Stimulated activated CD4-positive, alpha-beta T cell treated with anti-CD3 and anti-CD28 coated beads, Interleukin-2, amount 100 ng/mL, for 48 hours (primary cell): Measurements from ENCODE around the gene SIRPB2.
"Not testable (repeated sequence)": the region's sequence is repeated elsewhere in the genome, so short reads cannot be mapped to it uniquely, and the experiment has no call there.

ENCODE experiments used
- DNase-seq, 2 donors: peaks; one replicate each; pipeline ENCODE4 v3.0.0-alpha.2; 2020

The SIRPB2 gene

DNA sequence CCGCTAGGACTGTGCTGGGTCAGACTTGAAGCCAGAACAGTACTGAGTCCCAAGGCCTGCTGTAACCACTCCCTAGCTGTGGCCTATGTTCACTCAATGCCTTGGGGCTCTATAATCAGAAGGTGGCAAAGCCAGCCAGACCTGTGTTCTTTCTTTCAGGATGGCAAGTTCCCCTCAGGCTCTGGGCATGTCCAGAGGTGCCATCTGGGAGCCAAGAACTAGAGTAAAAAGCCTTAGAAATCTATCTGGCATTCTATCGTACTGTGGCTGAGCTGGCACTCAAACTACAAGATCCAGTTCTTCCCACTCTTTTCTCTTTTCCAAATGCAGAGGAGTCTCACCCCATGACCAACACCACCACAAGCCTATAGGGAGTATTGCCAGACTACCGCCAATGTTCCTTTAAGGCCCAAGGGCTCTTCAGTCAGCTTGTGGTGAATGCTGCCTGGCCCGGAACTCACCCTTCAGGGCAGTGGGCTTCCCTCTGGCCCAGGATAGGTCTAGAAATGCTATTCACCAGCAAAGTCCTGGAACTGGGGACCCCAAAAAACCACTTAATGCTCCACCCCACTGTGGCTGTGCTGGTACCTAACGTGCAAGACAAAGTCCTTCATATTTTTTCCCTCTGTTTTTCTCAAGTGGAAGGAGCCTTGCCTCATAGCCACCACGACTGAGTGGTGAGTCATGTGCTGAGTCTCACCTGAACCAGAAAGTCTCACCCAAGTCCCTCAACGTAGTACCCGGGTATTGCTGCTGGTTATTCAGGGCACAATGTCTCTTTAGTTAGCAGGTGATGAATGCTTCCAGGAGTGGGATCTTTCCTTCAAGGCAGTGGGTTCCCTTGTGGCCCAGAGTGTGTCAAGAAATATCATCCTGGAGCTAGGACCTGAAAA is 8.6 kb upstream of the SIRPB2 start:
- no peak for DNase-seq

- DNase-seq, result not testable (repeated sequence)
These were observed 6.2 kb upstream of the SIRPB2 start for GRCh38 chr20:1497371-1497770.

DNA sequence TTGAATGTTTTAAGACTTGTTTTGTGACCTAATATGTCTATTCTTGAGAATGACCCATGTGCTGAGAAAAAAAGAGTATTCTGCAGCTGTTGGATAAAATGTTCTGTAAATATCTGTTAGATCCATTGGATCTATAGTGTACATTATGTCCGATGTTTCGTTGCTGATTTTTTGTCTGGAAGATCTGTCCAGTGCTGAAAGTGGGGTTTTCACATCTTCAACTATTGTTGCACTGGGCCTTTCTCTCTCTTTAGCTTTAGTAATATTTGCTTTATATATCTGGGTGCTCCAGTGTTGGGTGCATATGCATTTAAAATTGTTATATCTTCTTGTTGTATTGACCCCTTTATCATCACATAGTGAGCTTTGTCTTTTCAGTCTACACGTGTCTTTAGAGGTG is 5.7 kb upstream of the SIRPB2 start:
- no peak for DNase-seq

DNA sequence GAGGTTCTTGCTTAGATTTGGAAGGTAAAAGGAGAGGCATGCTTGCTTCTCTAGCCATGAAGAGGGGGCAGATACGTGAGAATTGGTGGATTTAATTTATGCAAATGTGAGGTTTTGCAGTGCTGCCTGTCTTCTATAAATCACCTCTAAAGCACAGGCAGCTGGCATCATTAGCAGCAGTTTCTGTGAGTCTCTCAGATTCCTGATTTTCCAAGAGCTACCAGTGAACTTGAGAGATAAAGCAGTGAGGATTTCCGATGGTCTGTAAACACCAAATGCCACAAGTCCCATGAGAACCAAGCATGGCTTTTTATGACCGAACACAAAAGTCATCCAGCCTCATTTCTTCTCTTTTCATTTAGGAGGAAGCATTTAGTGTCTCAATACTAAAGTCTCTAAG is 3.2 kb upstream of the SIRPB2 start:
- DNase-seq, result no peak

- no peak for DNase-seq
These were observed 2.3 kb upstream of the SIRPB2 start for GRCh38 chr20:1493536-1493935.

GRCh38 chr20:1491860-1492642 is 831 bp upstream of the SIRPB2 start:
- DNase-seq, result no peak

DNA sequence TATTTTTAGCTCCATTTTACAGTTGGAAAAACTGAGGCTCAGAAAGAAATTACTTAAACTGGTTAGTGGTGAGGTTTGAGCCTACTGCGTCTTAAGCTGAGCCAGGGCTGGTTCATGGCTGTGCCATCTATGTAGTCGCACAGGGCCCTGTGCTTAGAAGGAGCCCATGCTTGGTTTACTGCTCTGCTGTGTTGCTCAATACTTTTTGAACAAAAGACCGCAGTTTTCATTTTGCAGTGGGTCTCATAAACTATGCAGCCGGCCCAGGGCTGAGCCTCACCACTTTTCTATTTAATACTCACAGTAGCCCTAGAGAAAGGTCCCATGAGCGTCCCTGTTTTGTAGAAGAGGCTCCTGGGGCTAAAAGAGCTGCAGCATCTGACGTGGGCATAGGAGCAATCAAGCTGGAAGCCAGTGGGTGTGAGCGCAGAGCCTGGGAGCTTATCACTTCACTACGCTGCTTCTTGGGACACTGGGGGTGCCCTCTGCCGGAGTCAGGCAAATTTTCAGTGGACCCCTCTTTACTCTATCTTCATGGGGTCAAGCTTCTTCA is 501 bp downstream of the SIRPB2 start:
- DNase-seq, result no peak

GRCh38 chr20:1489764-1490436 is 1.3 kb downstream of the SIRPB2 start:
- DNase-seq, result no peak

DNA sequence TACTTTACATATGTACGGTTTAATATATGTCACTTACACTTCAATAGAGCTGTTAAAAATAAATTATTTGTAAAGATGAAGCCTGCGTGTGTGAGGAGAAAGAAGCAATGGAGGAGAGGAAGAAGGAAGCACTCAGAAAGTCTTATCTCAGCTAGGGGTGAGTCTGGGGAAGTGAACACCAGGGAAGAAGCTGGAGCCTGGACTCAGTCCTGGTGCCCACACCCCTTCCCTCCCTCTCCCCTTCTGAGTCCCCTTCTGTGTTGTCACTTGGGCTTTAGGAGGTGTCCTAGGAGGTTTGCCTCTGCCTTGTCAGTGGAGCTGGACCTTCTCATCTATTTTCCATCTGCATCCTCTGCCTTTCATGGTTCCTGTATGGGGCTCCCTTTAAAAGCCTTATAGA is 1.9 kb downstream of the SIRPB2 start:
- no peak for DNase-seq

- no peak for DNase-seq
These were observed 4.7 kb downstream of the SIRPB2 start for GRCh38 chr20:1486566-1486965.

- DNase-seq, result no peak
These were observed 6.6 kb downstream of the SIRPB2 start for GRCh38 chr20:1484438-1485116.

DNA sequence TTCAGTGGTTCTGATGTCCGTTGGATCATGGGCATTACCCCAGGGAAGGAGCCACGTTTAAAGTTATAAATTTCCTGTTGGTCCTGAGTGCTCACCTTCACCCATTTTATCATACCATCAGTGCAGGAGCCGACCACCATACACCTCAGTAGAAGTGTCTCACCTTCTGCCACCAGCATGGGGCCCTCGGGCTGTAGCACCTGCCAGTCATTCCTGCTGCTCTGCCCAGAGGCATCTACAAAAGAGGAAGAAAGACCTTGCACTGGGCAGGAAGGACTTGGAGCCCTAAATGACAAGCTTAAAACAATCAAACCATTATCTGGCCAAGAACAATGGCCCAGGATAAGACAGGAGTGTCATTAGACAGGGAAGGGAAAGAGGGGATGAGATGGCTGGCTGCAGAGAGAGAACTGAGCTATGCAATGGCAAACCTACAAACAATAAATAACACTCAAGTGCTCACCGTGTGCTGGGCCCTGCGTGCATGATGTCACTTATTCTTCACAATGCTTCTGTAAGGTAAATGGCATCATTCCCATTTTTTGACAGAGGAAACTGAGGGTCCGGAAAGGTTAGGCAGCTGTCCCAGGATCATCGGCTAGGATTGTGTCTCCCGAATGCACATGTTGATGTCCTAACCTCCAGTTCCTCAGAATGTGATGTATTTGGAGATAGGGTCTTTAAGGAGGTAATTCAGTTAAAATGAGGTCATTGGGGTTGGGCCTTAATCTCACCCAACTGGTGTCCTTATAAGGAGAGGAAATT is 11.2 kb downstream of the SIRPB2 start:
- no peak for DNase-seq

DNA sequence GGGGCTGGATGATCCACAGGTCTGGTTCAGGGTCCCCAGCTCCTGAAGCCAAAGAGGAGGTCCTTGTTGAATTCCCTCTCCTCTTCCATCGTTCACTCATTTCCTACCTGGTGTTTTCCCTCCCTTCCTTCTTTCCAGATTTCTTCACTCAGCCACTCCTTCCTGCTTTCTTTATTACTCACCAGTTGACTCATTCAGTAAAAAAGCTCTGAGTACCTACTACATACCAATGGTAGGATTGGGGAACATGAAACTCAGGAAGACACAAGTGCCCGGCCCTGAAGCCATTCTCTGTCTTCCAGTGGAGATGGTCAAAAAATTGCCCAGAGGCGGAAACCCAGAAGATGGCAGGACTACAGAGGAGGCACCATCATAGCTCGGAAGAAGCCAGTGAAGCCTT is 12.7 kb downstream of the SIRPB2 start:
- no peak for DNase-seq

DNA sequence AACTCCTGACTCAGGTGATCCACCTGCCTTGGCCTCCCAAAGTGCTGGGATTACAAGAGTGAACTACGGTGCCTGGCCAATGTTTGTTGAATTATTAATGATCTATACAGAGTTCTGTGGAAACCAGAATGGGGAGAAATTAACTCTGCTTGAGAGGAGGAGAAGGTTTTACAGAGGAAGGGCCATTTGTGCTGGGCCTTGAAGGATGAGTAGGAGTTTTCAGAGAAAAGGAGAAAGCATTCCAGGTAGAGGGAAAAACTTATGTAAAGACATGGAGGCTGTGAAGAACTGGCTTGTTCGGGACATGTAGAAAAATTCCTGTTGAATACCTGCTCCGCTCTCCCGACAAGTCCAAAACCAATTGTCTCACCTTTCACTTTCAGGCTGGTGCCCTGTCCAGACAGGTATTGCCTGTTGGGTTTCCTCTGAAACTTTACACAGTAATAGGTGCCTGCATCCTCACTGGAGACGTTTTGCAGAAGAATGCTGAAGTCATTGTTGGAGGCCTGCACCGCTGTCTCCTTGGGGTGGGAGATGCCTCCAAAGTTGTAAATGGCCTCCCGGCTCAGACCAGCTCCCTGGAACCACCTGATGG is 13.2 kb downstream of the SIRPB2 start:
- no peak for DNase-seq

GRCh38 chr20:1474817-1475603 is 16.2 kb downstream of the SIRPB2 start:
- DNase-seq, result no peak

- no peak for DNase-seq
These were observed 16.9 kb downstream of the SIRPB2 start for GRCh38 chr20:1474325-1474724.

DNA sequence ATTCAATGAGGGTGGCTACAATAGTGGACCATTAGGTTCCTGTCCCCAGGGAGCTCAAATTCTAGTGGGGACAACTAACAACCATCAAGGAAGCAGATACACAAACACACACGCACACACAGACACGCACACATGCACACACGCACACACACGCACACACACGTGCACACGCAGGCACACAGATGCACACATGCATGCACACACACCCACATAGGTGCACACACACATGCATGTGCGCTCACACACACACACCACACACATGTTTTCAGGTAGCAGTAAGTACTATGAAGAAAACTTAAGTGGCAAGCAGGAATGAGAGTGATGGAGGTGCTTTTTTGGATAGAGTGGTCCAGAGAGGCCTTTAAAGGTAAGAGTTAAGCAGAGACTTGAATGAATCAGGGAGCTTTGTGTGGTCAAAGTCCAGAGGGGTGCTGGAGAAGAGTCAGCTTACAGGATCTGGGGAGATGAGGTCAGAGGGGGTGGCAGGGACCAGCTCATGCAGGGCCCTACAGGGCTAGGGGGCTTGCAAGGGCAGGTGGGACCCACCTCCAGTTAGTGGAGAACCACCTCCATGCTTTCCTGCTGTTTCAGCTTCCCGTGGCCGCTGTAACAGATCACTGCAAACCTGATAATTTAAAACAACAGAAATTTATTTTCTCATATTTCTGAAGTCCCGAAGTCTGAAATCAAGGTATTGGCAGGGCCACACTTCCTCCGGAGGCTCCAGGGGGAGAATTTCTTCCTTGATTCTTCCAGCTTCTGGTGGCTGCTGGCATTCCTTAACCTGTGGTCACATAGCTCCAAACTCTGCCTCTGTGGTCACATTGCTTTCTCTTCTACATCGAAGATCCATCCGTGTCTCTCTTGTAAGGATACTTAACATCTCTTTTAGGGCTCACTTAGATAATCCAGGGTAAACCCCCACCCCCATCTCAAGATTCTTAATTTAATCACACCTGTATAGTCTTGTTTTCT is 17.7 kb downstream of the SIRPB2 start:
- DNase-seq, result no peak

GRCh38 chr20:1472556-1473245 is 18.5 kb downstream of the SIRPB2 start:
- DNase-seq, result no peak

DNA sequence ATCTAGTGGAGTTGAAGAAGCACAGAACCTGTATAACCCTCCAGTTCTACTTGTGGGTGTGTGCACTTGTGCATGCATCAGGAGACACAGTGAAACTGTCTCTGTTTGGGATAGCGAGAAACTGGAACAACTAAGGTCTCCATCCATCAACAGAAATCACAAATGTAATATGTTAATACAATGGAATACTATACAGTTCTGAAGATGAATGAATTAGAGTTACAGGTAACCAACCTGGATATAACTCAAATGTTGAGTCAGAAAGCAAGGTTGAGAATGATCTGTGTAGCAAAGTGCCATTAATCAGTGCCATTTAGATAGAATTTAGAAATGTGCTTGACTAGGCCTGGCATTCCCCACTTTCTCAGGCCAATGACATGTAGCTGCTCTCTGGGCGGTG is 20.0 kb downstream of the SIRPB2 start:
- DNase-seq, result no peak
